Medulla oblongata (tissue), 1 donor: ENCODE data around the gene RGN.
"Not testable (repeated sequence)": the region's sequence is repeated elsewhere in the genome, so short reads cannot be mapped to it uniquely, and the experiment has no call there.

ENCODE experiments used
- DNase-seq: peaks from one replicate; pipeline ENCODE4 v3.0.0-alpha.2; 2015; ENCODE audit errors: extremely low spot score

RGN gene

GRCh38 chrX:47078129-47079043 lies at the start of gene RGN:
RGN (plus strand) TSS chrX:47078443; CDS start chrX:47081145, 2,702 bp downstream.
- DNase-seq, result peak; percentile 4

- DNase-seq, result peak; percentile 84
Measured at GRCh38 chrX:47030339-47030738, 47.9 kb upstream of the RGN start.

GRCh38 chrX:47047989-47048388 lies 30.3 kb upstream of the RGN start:
- no peak for DNase-seq

- no peak for DNase-seq
Measured at GRCh38 chrX:47059142-47059874, 18.9 kb upstream of the RGN start.

- no peak for DNase-seq
Measured at GRCh38 chrX:47060708-47061107, 17.5 kb upstream of the RGN start.

GRCh38 chrX:47061238-47061919 lies 16.9 kb upstream of the RGN start:
- no peak for DNase-seq

GRCh38 chrX:47063179-47063578 lies 15.1 kb upstream of the RGN start:
- no peak for DNase-seq

- DNase-seq, result no peak
Measured at GRCh38 chrX:47068214-47068613, 10.0 kb upstream of the RGN start.

- no peak for DNase-seq
Measured at GRCh38 chrX:47068720-47069119, 9.5 kb upstream of the RGN start.

GRCh38 chrX:47080215-47080914 lies 2.1 kb downstream of the RGN start:
- peak; percentile 7 for DNase-seq

- no peak for DNase-seq
Measured at GRCh38 chrX:47080915-47081236, 2.6 kb downstream of the RGN start.

- DNase-seq, result peak; percentile 50
Measured at GRCh38 chrX:47091149-47091775, 13.0 kb downstream of the RGN start.

- DNase-seq, result peak; percentile 32
Measured at GRCh38 chrX:47093248-47093647, 15.0 kb downstream of the RGN start.

GRCh38 chrX:47093860-47094259 lies 15.6 kb downstream of the RGN start:
- DNase-seq, result no peak

- DNase-seq, result no peak
Measured at GRCh38 chrX:47097018-47097417, 18.8 kb downstream of the RGN start.

GRCh38 chrX:47098338-47099094 lies 20.3 kb downstream of the RGN start:
- DNase-seq, result no peak

GRCh38 chrX:47101206-47101605 lies 23.0 kb downstream of the RGN start:
- no peak for DNase-seq

- DNase-seq, result not testable (repeated sequence)
Measured at GRCh38 chrX:47110936-47111615, 32.8 kb downstream of the RGN start.

- DNase-seq, result peak; percentile 8
Measured at GRCh38 chrX:47112316-47112954, 34.2 kb downstream of the RGN start.
